HepG2 (cell line): ENCODE data around the gene MFAP5. TPM values are rescaled to one million over a fixed set of nuclear protein-coding genes. Genes with fewer than 3 reads are reported as not detected.
"Not testable (repeated sequence)": the region's sequence is repeated elsewhere in the genome, so short reads cannot be mapped to it uniquely, and the experiment has no call there.

Source experiments
- ATAC-seq: fragments of 200-7000 bp; cut with Tn5 transposase; 3 replicates; pipeline ENCODE4 v1.9.1; 2020; ENCODE audit warnings: mild to moderate bottlenecking, moderate library complexity
- BruUV-seq: library from RNA; stranded (reverse); fragments of 400-500 nt; replicated peaks from 2 replicates; lab custom pipeline; 2021; lab: Mats Ljungman, UMichigan
- CTCF ChIA-PET: fragments of 300-600 bp; formaldehyde crosslinking; extraction: SDS; loops from one replicate; lab custom pipeline; 2021; ENCODE audit warnings: low total read pairs, inconsistent platforms, low intra/inter-chr PET ratio; lab: Yijun Ruan, JAX
- POLR2A ChIA-PET: fragments of 350-600 bp; sonication (Branson Sonifier 250); formaldehyde crosslinking; loops from one replicate; lab custom pipeline; 2020; ENCODE audit warnings: antibody characterized with exemption, inconsistent platforms; lab: Yijun Ruan, JAX
- DNase-seq: peaks from one replicate; pipeline ENCODE4 v3.0.0-alpha.2; 2015; ENCODE audit warnings: low spot score
- FAIRE-seq: peaks from 3 replicates; lab custom pipeline; 2011; peaks lifted over from hg19 to GRCh38; lab: Jason Lieb, UNC
- H2AFZ ChIP-seq: one replicate; pipeline ENCODE4 v1.6.1; 2011; ENCODE audit warnings: low read length, inconsistent platforms
- H3K27ac ChIP-seq: fragments of 300-600 bp; 3 replicates; pipeline ENCODE4 v1.8.0; 2011; ENCODE audit warnings: mixed run types, mild to moderate bottlenecking, mixed read lengths, low read length, inconsistent platforms; ENCODE audit not compliant: insufficient read depth; ENCODE audit errors: extremely low read length
- H3K27me3 ChIP-seq, 2 experiments: fragments of 200-600 bp in 1 of 2; 2 replicates in 1 of 2; 3 replicates in 1 of 2; pipeline versions ENCODE4 v1.6.0 to v1.8.0; 2011; ENCODE audit warnings: low read length in 2 of 2, mild to moderate bottlenecking in 2 of 2, moderate library complexity in 2 of 2, inconsistent platforms in 1 of 2; ENCODE audit not compliant: insufficient read depth in 2 of 2, control insufficient read depth in 1 of 2
- H3K36me3 ChIP-seq, 2 experiments: fragments of 200-600 bp in 1 of 2; replicated peaks in 1 of 2; 2 replicates in 1 of 2; 3 replicates in 1 of 2; pipeline versions ENCODE4 v1.5.1 to v1.8.0; 2011; ENCODE audit warnings: low read length in 2 of 2, inconsistent platforms in 1 of 2; ENCODE audit not compliant: insufficient read depth in 2 of 2, control insufficient read depth in 1 of 2
- H3K4me1 ChIP-seq: 2 replicates; pipeline ENCODE4 v1.5.1; 2012; ENCODE audit warnings: low read length, inconsistent platforms; ENCODE audit not compliant: insufficient read depth
- H3K4me2 ChIP-seq: 2 replicates; pipeline ENCODE4 v1.6.0; 2011; ENCODE audit warnings: low read depth, low read length, inconsistent platforms
- H3K4me3 ChIP-seq, 3 experiments: fragments of 200-600 bp in 1 of 3; sonication (generic), shearing (Covaris generic) in 1 of 3; replicated peaks in 1 of 3; 2 replicates each; pipeline ENCODE4 v1.5.1; 2011 to 2016; ENCODE audit warnings: low read length in 3 of 3, inconsistent platforms in 2 of 3, low read depth in 2 of 3, mild to moderate bottlenecking in 2 of 3, control low read depth in 1 of 3, mixed read lengths in 1 of 3; ENCODE audit not compliant: insufficient read depth in 1 of 3
- H3K79me2 ChIP-seq: one replicate; pipeline ENCODE4 v1.6.1; 2011; ENCODE audit warnings: low read length, inconsistent platforms; ENCODE audit not compliant: insufficient read depth
- H3K9ac ChIP-seq: 2 replicates; pipeline ENCODE4 v1.6.0; 2011; ENCODE audit warnings: mild to moderate bottlenecking, low read depth, low read length, inconsistent platforms; ENCODE audit not compliant: insufficient read depth
- H3K9me3 ChIP-seq: 2 replicates; pipeline ENCODE4 v1.5.1; 2012; ENCODE audit warnings: mild to moderate bottlenecking, low read length
- H4K20me1 ChIP-seq: 2 replicates; pipeline ENCODE4 v1.6.0; 2011; ENCODE audit warnings: inconsistent platforms, mild to moderate bottlenecking, low read length, moderate library complexity; ENCODE audit not compliant: insufficient read depth
- ATRX ChIP-seq: sonication (generic); formaldehyde crosslinking; IDR thresholded peaks from 2 replicates; pipeline ENCODE4 v1.4.0; 2020; ENCODE audit warnings: missing genetic modification reagents, borderline replicate concordance
- DR1 ChIP-seq: sonication (generic); formaldehyde crosslinking; IDR thresholded peaks from 2 replicates; pipeline ENCODE4 v1.8.0; 2021; ENCODE audit warnings: mild to moderate bottlenecking, missing genetic modification reagents, inconsistent platforms
- ISL2 ChIP-seq: sonication (generic); formaldehyde crosslinking; IDR thresholded peaks from 2 replicates; pipeline ENCODE4 v1.5.0; 2020; ENCODE audit warnings: missing genetic modification reagents
- MIXL1 ChIP-seq: IDR thresholded peaks from 2 replicates; pipeline ENCODE4 v1.6.1; 2016
- XRCC5 ChIP-seq: fragments of 200-400 bp; formaldehyde crosslinking; optimal IDR thresholded peaks from 2 replicates; pipeline ENCODE3; 2017; ENCODE audit warnings: mild to moderate bottlenecking, low read length
- ZNF205 ChIP-seq: IDR thresholded peaks from 2 replicates; pipeline ENCODE4 v1.6.1; 2018; ENCODE audit warnings: missing biosample characterization, missing genetic modification reagents
- ZNF335 ChIP-seq: sonication (generic); formaldehyde crosslinking; IDR thresholded peaks from 2 replicates; pipeline ENCODE4 v1.4.0; 2020; ENCODE audit warnings: missing genetic modification reagents
- ZNF572 ChIP-seq: sonication (generic); formaldehyde crosslinking; IDR thresholded peaks from 2 replicates; pipeline ENCODE4 v1.5.1; 2020; ENCODE audit warnings: mild to moderate bottlenecking, missing genetic modification reagents
- ZNF768 ChIP-seq: sonication (generic); formaldehyde crosslinking; IDR thresholded peaks from 2 replicates; pipeline ENCODE4 v1.4.0; 2020; ENCODE audit warnings: missing genetic modification reagents
- ZSCAN21 ChIP-seq: sonication (generic); formaldehyde crosslinking; IDR thresholded peaks from 2 replicates; pipeline ENCODE4 v1.8.0; 2022; ENCODE audit warnings: mild to moderate bottlenecking, missing genetic modification reagents, moderate library complexity, borderline replicate concordance
- WGBS: methylation state at CpG from one replicate; pipeline ENCODE4 v1.1.6; 2017; ENCODE audit warnings: low lambda C conversion rate; 5-methylcytosine and 5-hydroxymethylcytosine counted together
- in situ Hi-C: cut with HindIII; loops from 2 replicates; pipeline ENCODE4 v1.10.0; 2017; ENCODE audit warnings: low pct_unique_long_range_greater_than_20kb; ENCODE audit not compliant: extremely low pct_ligation_motif_present
- intact Hi-C: fragments of 100-400 bp; cut with micrococcal nuclease; formaldehyde crosslinking; loops from one replicate; pipeline ENCODE4 v1.10.0; 2022; ENCODE audit not compliant: unreplicated experiment
- polyA plus RNA-seq, 8 experiments: library from polyadenylated mRNA; depleted of rRNA in 3 of 8; stranded (reverse) in 7 of 8; unstranded in 1 of 8; fragments of >200 nt; fragmentation: Illumina TruSeq in 4 of 8; extraction: Trizol in 4 of 8; gene quantifications; 2 replicates each; pipeline versions ENCODE4 v1.2.1 to v1.2.3, GENCODE V29; 2011 to 2016; ENCODE audit warnings: low read depth in 4 of 8, missing spikeins in 1 of 8, mixed read lengths in 1 of 8; ENCODE audit not compliant: insufficient read depth in 1 of 8
- total RNA-seq, 5 experiments: library from RNA; depleted of rRNA; stranded (reverse); fragments of >200 nt; fragmentation: Illumina TruSeq; extraction: Trizol; gene quantifications; 2 replicates each; pipeline ENCODE4 v1.2.3, GENCODE V29; 2016; ENCODE audit warnings: low read depth in 1 of 5
- TF ChIP-seq, protein P1 (sequence below): sonication (generic); formaldehyde crosslinking; IDR thresholded peaks from 2 replicates; pipeline ENCODE4 v1.5.0; 2020; ENCODE audit warnings: missing genetic modification reagents
- TF ChIP-seq, protein P2 (sequence below): sonication (generic); formaldehyde crosslinking; IDR thresholded peaks from 2 replicates; pipeline ENCODE4 v1.4.0; 2020; ENCODE audit warnings: mild to moderate bottlenecking, missing genetic modification reagents, borderline replicate concordance

Gene MFAP5
- total and polyA plus RNA-seq, 2 of the 13 experiments (the other 11 are each of a cell fraction or from before 2014, with no cell fraction given), result 0.07 TPM; not detected in 1

DNA sequence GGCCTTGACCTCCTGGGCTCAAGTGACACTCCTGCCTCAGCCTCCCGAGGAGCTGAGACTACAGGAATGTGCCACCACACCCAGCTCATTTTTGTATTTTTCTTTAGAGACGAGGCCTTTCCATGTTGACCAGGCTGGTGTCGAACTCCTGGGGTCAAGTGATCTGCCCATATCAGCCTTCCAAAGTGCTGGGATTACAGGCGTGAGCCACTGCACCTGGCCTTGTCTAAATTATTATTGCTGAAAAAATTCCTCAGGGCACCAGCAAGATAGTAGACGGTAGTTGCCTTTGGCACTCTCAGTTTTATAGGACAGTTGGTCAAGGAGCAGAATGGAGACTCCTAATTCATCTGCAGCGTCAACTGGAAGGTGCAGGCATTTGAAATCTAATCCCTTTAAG, 47.4 kb downstream of the MFAP5 start (continued):
- TF ChIP-seq, protein P1, sequence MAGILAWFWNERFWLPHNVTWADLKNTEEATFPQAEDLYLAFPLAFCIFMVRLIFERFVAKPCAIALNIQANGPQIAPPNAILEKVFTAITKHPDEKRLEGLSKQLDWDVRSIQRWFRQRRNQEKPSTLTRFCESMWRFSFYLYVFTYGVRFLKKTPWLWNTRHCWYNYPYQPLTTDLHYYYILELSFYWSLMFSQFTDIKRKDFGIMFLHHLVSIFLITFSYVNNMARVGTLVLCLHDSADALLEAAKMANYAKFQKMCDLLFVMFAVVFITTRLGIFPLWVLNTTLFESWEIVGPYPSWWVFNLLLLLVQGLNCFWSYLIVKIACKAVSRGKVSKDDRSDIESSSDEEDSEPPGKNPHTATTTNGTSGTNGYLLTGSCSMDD (CRISPR knock-in tag), result no peak
- TF ChIP-seq ZNF572, result no peak
- TF ChIP-seq, protein P2, sequence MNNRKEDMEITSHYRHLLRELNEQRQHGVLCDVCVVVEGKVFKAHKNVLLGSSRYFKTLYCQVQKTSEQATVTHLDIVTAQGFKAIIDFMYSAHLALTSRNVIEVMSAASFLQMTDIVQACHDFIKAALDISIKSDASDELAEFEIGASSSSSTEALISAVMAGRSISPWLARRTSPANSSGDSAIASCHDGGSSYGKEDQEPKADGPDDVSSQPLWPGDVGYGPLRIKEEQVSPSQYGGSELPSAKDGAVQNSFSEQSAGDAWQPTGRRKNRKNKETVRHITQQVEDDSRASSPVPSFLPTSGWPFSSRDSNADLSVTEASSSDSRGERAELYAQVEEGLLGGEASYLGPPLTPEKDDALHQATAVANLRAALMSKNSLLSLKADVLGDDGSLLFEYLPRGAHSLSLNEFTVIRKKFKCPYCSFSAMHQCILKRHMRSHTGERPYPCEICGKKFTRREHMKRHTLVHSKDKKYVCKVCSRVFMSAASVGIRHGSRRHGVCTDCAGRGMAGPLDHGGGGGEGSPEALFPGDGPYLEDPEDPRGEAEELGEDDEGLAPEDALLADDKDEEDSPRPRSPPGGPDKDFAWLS (CRISPR knock-in tag), result no peak
- TF ChIP-seq MIXL1 (CRISPR knock-in tag), result no peak
- TF ChIP-seq XRCC5, result no peak
- no peak for TF ChIP-seq ZNF768 (CRISPR knock-in tag)
- no peak for TF ChIP-seq ZSCAN21
- TF ChIP-seq DR1 (CRISPR knock-in tag), result no peak
- no peak for TF ChIP-seq ZNF335 (CRISPR knock-in tag)
- TF ChIP-seq ZNF205 (CRISPR knock-in tag), result no peak
- no peak for TF ChIP-seq ATRX (CRISPR knock-in tag)
- no peak for TF ChIP-seq ISL2
- TF ChIP-seq, all 625 proteins: peak for 0

DNA sequence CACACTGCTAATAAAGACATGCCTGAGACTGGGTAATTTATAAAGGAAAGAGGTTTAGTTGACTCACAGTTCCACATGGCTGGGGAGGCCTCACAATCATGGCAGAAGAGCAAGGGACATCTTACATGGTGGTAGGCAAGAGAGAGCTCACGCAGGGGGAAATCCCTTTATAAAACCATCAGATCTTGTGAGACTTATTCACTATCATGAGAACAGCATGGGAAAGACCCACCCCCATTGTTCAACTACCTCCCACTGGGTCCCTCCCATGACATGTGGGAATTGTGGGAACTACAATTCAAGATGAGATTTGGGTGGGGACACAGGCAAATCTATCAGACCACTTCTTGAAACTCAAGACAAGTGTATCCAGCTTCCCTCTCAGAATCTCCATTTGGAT, 48.7 kb downstream of the MFAP5 start:
- POLR2A ChIA-PET, BruUV-seq, intact Hi-C loops, H4K20me1 ChIP-seq, DNase-seq, H3K27ac ChIP-seq, in situ Hi-C loops, H3K79me2 ChIP-seq, H2AFZ ChIP-seq, CTCF ChIA-PET, H3K9ac ChIP-seq, H3K4me1 ChIP-seq, ATAC-seq, H3K4me3 ChIP-seq, H3K9me3 ChIP-seq, H3K4me2 ChIP-seq, H3K27me3 ChIP-seq, H3K36me3 ChIP-seq, FAIRE-seq: not testable (repeated sequence)
- 0% methylated on average over 1 of the region's 1 CpG for whole genome bisulfite sequencing
